OCI-LY3 (cell line): ENCODE data around the gene NOXA1.

ENCODE experiments used
- H2AFZ ChIP-seq: fragments of 200-600, 300-600 bp; shearing (Covaris generic); 2 replicates; pipeline ENCODE4 v1.6.0; 2014; ENCODE audit warnings: antibody characterized with exemption, low read depth, low read length
- H3K27ac ChIP-seq: fragments of 200-600, 300-600 bp; sonication (generic); 2 replicates; pipeline ENCODE4 v1.5.1; 2014; ENCODE audit warnings: mild to moderate bottlenecking, low read length, moderate library complexity, mixed read lengths
- H3K27me3 ChIP-seq: fragments of 200-600, 300-600 bp; sonication (generic); 2 replicates; pipeline ENCODE4 v1.6.1; 2014; ENCODE audit warnings: low read depth, low read length, mixed read lengths
- H3K36me3 ChIP-seq: fragments of 200-600, 300-600 bp; sonication (generic); replicated peaks from 2 replicates; pipeline ENCODE3; 2014; ENCODE audit warnings: low read depth, low read length, mixed read lengths
- H3K4me1 ChIP-seq: fragments of 300-600, 200-600 bp; sonication (generic); 2 replicates; pipeline ENCODE4 v1.6.1; 2014; ENCODE audit warnings: low read length, mixed read lengths
- H3K4me2 ChIP-seq: fragments of 200-600, 300-600 bp; sonication (generic); 2 replicates; pipeline ENCODE4 v1.6.1; 2014; ENCODE audit warnings: low read length, mixed read lengths
- H3K4me3 ChIP-seq: fragments of 300-600, 200-600 bp; sonication (generic); 2 replicates; pipeline ENCODE4 v1.5.1; 2014; ENCODE audit warnings: antibody characterized with exemption, mild to moderate bottlenecking, low read length, moderate library complexity
- H3K79me2 ChIP-seq: fragments of 300-600, 200-600 bp; shearing (Covaris generic); 2 replicates; pipeline ENCODE4 v1.6.1; 2014; ENCODE audit warnings: mild to moderate bottlenecking, low read length, mixed read lengths
- H3K9ac ChIP-seq: fragments of 300-600, 200-600 bp; shearing (Covaris generic); 2 replicates; pipeline ENCODE4 v1.6.0; 2014; ENCODE audit warnings: mild to moderate bottlenecking, low read length, moderate library complexity
- H3K9me3 ChIP-seq: fragments of 200-600, 300-600 bp; shearing (Covaris generic); 2 replicates; pipeline ENCODE4 v1.6.1; 2014; ENCODE audit warnings: low read length, mixed read lengths; ENCODE audit not compliant: insufficient read depth
- H4K20me1 ChIP-seq: fragments of 200-600, 300-600 bp; sonication (generic); 2 replicates; pipeline ENCODE4 v1.6.1; 2016; ENCODE audit warnings: low read length, mixed read lengths; ENCODE audit not compliant: insufficient read depth
- EZH2phosphoT487 ChIP-seq: fragments of 200-600 bp; shearing (Covaris generic); IDR thresholded peaks from 2 replicates; pipeline ENCODE4 v1.6.1; 2018; ENCODE audit warnings: antibody characterized with exemption, mixed run types, low read depth
- TF ChIP-seq, protein P1 (sequence below): fragments of 200-600, 300-600 bp; sonication (generic); IDR thresholded peaks from 2 replicates; pipeline ENCODE4 v1.5.1; 2014; ENCODE audit warnings: antibody characterized with exemption, low read length, low read depth

NOXA1 gene

DNA sequence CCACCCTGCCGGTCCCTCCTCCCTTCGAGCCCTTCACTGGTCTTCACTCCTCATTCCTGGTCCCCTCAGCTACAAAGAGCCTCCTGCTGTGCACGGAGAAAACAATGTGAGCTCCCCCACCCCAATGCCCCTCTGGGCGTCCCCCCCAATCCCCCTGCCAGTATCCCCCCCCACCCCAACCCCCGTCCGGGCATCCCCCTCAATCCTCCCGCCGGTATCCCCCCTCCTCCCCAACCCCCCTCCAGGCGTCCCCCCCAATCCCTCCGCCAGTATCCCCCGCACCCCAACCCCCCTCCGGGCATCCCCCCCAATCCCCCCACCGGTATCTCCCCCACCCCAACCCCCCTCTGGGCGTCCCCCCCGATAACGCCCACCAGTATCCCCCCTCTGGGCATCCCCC lies 43.0 kb upstream of the NOXA1 start:
- H3K27me3 ChIP-seq, result no peaks in the 10 kb centered on the region
- H3K9me3 ChIP-seq, result no peaks in the 10 kb centered on the region
- TF ChIP-seq, protein P1, sequence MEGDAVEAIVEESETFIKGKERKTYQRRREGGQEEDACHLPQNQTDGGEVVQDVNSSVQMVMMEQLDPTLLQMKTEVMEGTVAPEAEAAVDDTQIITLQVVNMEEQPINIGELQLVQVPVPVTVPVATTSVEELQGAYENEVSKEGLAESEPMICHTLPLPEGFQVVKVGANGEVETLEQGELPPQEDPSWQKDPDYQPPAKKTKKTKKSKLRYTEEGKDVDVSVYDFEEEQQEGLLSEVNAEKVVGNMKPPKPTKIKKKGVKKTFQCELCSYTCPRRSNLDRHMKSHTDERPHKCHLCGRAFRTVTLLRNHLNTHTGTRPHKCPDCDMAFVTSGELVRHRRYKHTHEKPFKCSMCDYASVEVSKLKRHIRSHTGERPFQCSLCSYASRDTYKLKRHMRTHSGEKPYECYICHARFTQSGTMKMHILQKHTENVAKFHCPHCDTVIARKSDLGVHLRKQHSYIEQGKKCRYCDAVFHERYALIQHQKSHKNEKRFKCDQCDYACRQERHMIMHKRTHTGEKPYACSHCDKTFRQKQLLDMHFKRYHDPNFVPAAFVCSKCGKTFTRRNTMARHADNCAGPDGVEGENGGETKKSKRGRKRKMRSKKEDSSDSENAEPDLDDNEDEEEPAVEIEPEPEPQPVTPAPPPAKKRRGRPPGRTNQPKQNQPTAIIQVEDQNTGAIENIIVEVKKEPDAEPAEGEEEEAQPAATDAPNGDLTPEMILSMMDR, result no peak
- no peak for TF ChIP-seq EZH2phosphoT487
- no peaks in the 10 kb centered on the region for H4K20me1 ChIP-seq
- H3K27ac ChIP-seq, result no peak overlapping the region
- H3K4me3 ChIP-seq, result no peak overlapping the region
- no peaks in the 10 kb centered on the region for H3K36me3 ChIP-seq
- H3K4me1 ChIP-seq, result no peaks in the 10 kb centered on the region
- H3K4me2 ChIP-seq, result no peak overlapping the region
- H3K79me2 ChIP-seq, result no peaks in the 10 kb centered on the region
- H3K9ac ChIP-seq, result no peak overlapping the region
- no peak overlapping the region for H2AFZ ChIP-seq

DNA sequence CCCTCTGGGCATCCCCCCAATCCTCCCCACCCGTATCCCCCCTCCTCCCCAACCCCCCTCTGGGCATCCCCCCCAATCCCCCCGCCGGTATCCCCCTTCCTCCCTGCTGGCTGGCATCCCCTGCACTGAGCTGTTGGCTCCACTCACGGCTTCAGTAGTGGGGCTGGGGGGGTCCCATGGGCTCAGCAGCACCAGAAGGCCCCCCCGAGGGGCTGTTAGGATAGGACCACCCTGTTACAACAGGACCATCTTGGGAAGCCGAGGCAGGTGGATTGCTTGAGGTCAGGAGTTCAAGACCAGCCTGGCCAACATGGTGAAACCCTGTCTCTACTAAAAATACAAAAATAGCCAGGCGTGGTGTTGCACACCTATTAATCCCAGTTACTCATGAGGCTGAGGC lies 42.6 kb upstream of the NOXA1 start:
- no peaks in the 10 kb centered on the region for H3K79me2 ChIP-seq
- no peaks in the 10 kb centered on the region for H3K4me1 ChIP-seq
- no peak for TF ChIP-seq EZH2phosphoT487
- TF ChIP-seq, protein P1, result no peak
- H3K9ac ChIP-seq, result no peak overlapping the region
- H2AFZ ChIP-seq, result no peak overlapping the region
- no peak overlapping the region for H3K27ac ChIP-seq
- no peaks in the 10 kb centered on the region for H3K9me3 ChIP-seq
- H3K36me3 ChIP-seq, result no peaks in the 10 kb centered on the region
- H3K4me3 ChIP-seq, result no peak overlapping the region
- H3K4me2 ChIP-seq, result no peak overlapping the region
- no peaks in the 10 kb centered on the region for H3K27me3 ChIP-seq
- H4K20me1 ChIP-seq, result no peaks in the 10 kb centered on the region

DNA sequence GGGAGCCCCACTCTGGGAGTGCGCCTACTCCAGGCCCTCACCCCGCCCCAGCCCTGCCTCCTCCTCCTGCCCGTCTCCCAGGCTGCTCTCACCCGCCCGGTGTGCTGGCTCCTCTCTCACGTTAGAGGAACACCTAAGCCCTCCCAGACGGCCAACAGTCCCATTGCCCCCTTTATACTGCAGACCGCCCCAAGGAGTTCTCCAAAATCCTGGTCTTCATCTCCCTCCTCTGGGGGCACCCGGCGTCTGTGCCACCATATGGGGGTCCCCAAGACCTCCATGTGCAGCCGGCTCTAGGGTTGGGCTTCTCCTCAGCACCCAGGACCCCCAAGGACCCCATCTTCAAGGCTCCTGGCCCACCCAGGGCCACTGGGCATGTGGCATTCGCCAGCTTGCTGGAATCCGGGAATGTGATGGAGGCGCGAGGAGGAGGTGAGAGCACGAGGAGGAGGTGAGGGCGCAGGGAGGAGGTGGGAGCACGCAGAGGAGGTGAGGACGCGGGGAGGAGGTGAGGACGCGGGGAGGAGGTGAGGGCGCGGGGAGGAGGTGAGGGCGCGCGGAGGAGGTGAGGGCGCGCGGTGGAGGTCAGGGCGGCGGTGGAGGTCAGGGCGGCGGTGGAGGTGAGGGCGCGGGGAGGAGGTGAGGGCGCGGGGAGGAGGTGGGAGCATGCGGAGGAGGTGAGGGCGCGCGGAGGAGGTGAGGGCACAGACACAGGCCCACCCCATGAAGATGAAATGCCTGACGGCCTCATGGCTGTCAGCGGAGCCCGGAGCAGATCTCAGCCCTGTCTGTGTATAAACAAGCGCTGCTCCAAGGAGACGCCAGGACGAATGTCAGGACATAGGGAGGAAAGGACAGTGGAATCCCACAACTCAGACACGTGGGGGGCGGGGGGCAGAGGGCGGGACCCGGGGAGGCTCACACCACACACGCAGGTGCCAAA lies 41.4 kb upstream of the NOXA1 start:
- Histone ChIP-seq H3K4me1 (no peaks in the 10 kb centered on the region), H3K9ac (no peak overlapping the region), H3K27me3 (no peaks in the 10 kb centered on the region), H3K4me3 (no peak overlapping the region), H3K9me3 (no peaks in the 10 kb centered on the region), H3K36me3 (no peaks in the 10 kb centered on the region), H3K27ac (no peak overlapping the region), H3K79me2 (no peaks in the 10 kb centered on the region), H3K4me2 (no peak overlapping the region), H2AFZ (no peak overlapping the region), H4K20me1 (no peaks in the 10 kb centered on the region)
- TF ChIP-seq, protein P1, result no peak

DNA sequence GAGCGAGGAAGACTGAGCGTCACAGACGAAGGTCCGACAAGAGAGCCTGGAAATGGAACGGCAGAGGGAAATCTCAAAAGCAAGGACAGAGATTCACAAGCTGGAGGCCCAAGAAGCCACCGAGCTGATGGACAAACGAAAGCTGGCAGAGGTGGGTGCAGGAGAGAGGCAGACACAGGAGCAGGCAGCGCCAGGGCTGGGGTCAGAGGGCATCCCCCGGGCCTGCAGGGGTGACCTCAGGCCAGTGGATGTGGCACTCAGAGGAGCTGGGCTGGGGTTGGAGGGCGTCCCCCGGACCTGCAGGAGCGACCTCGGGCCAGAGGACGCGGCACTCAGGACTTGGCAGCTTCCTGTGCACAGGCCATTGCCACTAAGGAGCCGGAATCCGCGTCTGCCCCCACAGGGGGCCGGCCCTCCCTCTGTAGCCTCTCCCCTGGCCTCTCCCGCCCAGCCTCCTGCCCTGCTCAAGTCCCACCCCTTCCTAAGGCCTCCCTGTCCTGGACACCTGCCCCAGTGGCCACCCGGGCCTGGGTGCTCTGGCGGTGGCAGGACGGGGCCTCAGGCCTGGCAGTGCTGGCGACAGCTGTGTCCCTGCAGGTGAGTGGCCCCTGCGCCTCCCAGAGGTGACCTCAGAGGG lies 40.6 kb upstream of the NOXA1 start:
- no peaks in the 10 kb centered on the region for H3K79me2 ChIP-seq
- no peak overlapping the region for H3K9ac ChIP-seq
- H3K4me1 ChIP-seq, result no peaks in the 10 kb centered on the region
- no peaks in the 10 kb centered on the region for H3K27me3 ChIP-seq
- TF ChIP-seq, protein P1, result no peak
- no peak for TF ChIP-seq EZH2phosphoT487
- no peak overlapping the region for H3K27ac ChIP-seq
- H3K9me3 ChIP-seq, result no peaks in the 10 kb centered on the region
- no peak overlapping the region for H2AFZ ChIP-seq
- no peak overlapping the region for H3K4me3 ChIP-seq
- H4K20me1 ChIP-seq, result no peaks in the 10 kb centered on the region
- no peak overlapping the region for H3K4me2 ChIP-seq
- no peaks in the 10 kb centered on the region for H3K36me3 ChIP-seq
